ENCODE data around the gene MRPL23. TPM values are rescaled to one million over a fixed set of nuclear protein-coding genes. Genes with fewer than 3 reads are reported as not detected.

Gene MRPL23
- total and polyA plus RNA-seq, 9 of the 15 experiments (the other 6 are each of a cell fraction or from before 2014, with no cell fraction given): 0.44 to 109 (median 37.4) TPM

GRCh38 chr11:1964955-1965354 lies 17.8 kb downstream of the MRPL23 start:
- Histone ChIP-seq H3K27me3 (ENCODE audit: control insufficient read depth in 2 of 2, insufficient read depth in 2 of 2, low read length in 2 of 2) (no peaks in the 10 kb centered on the region), H3K79me2 (ENCODE audit: control insufficient read depth, insufficient read depth, low read length) (no peaks in the 10 kb centered on the region), H3K4me3 (no peak overlapping the region), H4K20me1 (replicated peaks; ENCODE audit: control insufficient read depth, insufficient read depth, low read length) (no peaks in the 10 kb centered on the region), H3K9ac (ENCODE audit: insufficient read depth in 1 of 2, low read depth in 2 of 2, low read length in 2 of 2) (no peak overlapping the region), H3K27ac (ENCODE audit: extremely low read depth, low read depth, low read length) (no peak overlapping the region), H3K36me3 (ENCODE audit: control insufficient read depth, insufficient read depth, low read length) (no peaks in the 10 kb centered on the region), H3K4me2 (ENCODE audit: insufficient read depth, low read length) (no peak overlapping the region), H2AFZ (ENCODE audit: low read depth, low read length) (no peak overlapping the region), H3K4me1 (replicated peaks in 1 of 2; ENCODE audit: control insufficient read depth in 2 of 2, insufficient read depth in 2 of 2, low read length in 2 of 2) (no peaks in the 10 kb centered on the region), H3K9me3 (replicated peaks; ENCODE audit: control insufficient read depth, insufficient read depth, low read depth, low read length) (no peaks in the 10 kb centered on the region), H3K9me1 (ENCODE audit: control insufficient read depth, insufficient read depth, low read length) (no peaks in the 10 kb centered on the region)
- ChIA-PET POLR2A (no interaction called here), CTCF (ENCODE audit: low intra/inter-chr PET ratio) (no interaction called here)
- intact Hi-C loops (cut with micrococcal nuclease) (no loop called here), in situ Hi-C loops (cut with MboI) (no loop called here)
- WGBS (ENCODE audit: insufficient coverage, low coverage, missing lambda C conversion rate): no CpG with 5 or more reads among the region's 20 CpGs
- ATAC-seq (no peak), FAIRE-seq (no peak), DNase-seq (ENCODE audit: extremely low read depth in 1 of 4, low spot score in 3 of 4) (no peak)
- TF ChIP-seq KLF1 (tag; IDR thresholded peaks at IDR 0.05) (no peak), MED1 (CRISPR knock-in tag; IDR thresholded peaks at IDR 0.05; ENCODE audit: borderline replicate concordance) (no peak), ZNF551 (CRISPR knock-in tag; IDR thresholded peaks at IDR 0.05) (no peak), PTRF (tag; IDR thresholded peaks at IDR 0.05) (no peak), RBM39 (optimal IDR thresholded peaks at IDR 0.05; ENCODE audit: low read depth, low read length) (no peak), MTF1 (CRISPR knock-in tag; IDR thresholded peaks at IDR 0.05; ENCODE audit: borderline replicate concordance) (no peak), MEF2A (IDR thresholded peaks at IDR 0.05; ENCODE audit: control insufficient read depth, low read depth, low read length) (no peak), THAP12 (CRISPR knock-in tag; IDR thresholded peaks at IDR 0.05) (no peak), EGR1 (conservative IDR thresholded peaks at IDR 0.05) (no peak), FOXJ2 (tag; IDR thresholded peaks at IDR 0.05) (no peak), MCM5 (IDR thresholded peaks at IDR 0.05; ENCODE audit: low read depth) (no peak), KLF10 (CRISPR knock-in tag; IDR thresholded peaks at IDR 0.05) (no peak), SMAD2 (IDR thresholded peaks at IDR 0.05; ENCODE audit: low read depth, low read length) (no peak), NELFE (IDR thresholded peaks at IDR 0.05; ENCODE audit: insufficient read depth, insufficient read length) (no peak), HDAC3 (IDR thresholded peaks at IDR 0.05; ENCODE audit: borderline replicate concordance, partially characterized antibody) (no peak), CHCHD3 (CRISPR knock-in tag; IDR thresholded peaks at IDR 0.05) (no peak), MAFK (IDR thresholded peaks at IDR 0.05; ENCODE audit: low read length) (no peak), XRCC5 (IDR thresholded peaks at IDR 0.05; ENCODE audit: low read depth, low read length) (no peak)
- no TSS peak for BruUV-seq (replicated peaks)

All from K562 (cell line).